HUES6 (cell line): ENCODE results near the gene CDK19.

Experiments
- H3K27ac ChIP-seq: 2 replicates; pipeline ENCODE4 v1.7.0; 2013; ENCODE audit warnings: low read depth, mild to moderate bottlenecking, low read length, inconsistent platforms
- H3K27me3 ChIP-seq: 2 replicates; pipeline ENCODE4 v1.6.1; 2013; ENCODE audit warnings: low read length; ENCODE audit not compliant: control insufficient read depth, insufficient read depth
- H3K36me3 ChIP-seq: 2 replicates; pipeline ENCODE4 v1.6.1; 2013; ENCODE audit warnings: low read length; ENCODE audit not compliant: control insufficient read depth, insufficient read depth
- H3K4me1 ChIP-seq: 2 replicates; pipeline ENCODE4 v1.6.1; 2013; ENCODE audit warnings: low read length; ENCODE audit not compliant: control insufficient read depth, insufficient read depth
- H3K4me3 ChIP-seq: 2 replicates; pipeline ENCODE4 v1.5.1; 2013; ENCODE audit warnings: low read depth, low read length
- H3K9ac ChIP-seq: one replicate; pipeline ENCODE4 v1.6.1; 2013; ENCODE audit warnings: mild to moderate bottlenecking, low read length
- H3K9me3 ChIP-seq: 2 replicates; pipeline ENCODE4 v1.6.1; 2013; ENCODE audit warnings: low read depth, low read length; ENCODE audit not compliant: control insufficient read depth, insufficient read depth

Gene CDK19

GRCh38 chr6:110683241-110683640 is 132.0 kb downstream of the CDK19 start:
- Histone ChIP-seq H3K9ac (no peak overlapping the region), H3K4me3 (no peak overlapping the region), H3K9me3 (no peaks in the 10 kb centered on the region), H3K4me1 (no peaks in the 10 kb centered on the region; the same call in 1 of the 2 replicates), H3K36me3 (no peaks in the 10 kb centered on the region), H3K27ac (no peak overlapping the region), H3K27me3 (no peaks in the 10 kb centered on the region)

DNA sequence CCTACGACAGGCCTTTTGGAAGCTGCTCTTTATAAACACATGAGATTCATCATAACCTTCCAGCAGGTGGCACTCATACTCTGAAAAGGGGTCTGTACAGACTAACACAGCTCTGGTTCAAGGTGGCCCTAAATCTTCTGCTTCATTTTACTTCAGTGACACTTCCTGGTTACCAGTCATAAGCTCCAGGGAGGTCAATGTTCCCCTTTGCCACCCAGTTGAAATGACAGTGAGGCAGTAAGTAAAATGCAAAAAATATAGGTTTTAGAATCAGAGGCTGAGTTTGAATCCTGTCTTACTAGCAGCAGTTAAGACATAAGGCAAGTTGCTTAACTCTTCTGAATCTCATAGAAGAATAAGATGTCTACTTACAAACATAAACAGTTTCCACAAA is 132.8 kb downstream of the CDK19 start:
- Histone ChIP-seq H3K36me3 (no peaks in the 10 kb centered on the region), H3K27me3 (no peaks in the 10 kb centered on the region), H3K9me3 (no peaks in the 10 kb centered on the region), H3K27ac (no peak overlapping the region), H3K4me3 (no peak overlapping the region), H3K4me1 (no peaks in the 10 kb centered on the region; the same call in 1 of the 2 replicates), H3K9ac (no peak overlapping the region)

- Histone ChIP-seq H3K9me3 (no peaks in the 10 kb centered on the region), H3K9ac (no peak overlapping the region), H3K36me3 (no peaks in the 10 kb centered on the region), H3K4me3 (no peak overlapping the region), H3K27me3 (no peaks in the 10 kb centered on the region), H3K4me1 (no peaks in the 10 kb centered on the region; the same call in 1 of the 2 replicates), H3K27ac (no peak overlapping the region)
These were observed 133.5 kb downstream of the CDK19 start for GRCh38 chr6:110681543-110682459.

DNA sequence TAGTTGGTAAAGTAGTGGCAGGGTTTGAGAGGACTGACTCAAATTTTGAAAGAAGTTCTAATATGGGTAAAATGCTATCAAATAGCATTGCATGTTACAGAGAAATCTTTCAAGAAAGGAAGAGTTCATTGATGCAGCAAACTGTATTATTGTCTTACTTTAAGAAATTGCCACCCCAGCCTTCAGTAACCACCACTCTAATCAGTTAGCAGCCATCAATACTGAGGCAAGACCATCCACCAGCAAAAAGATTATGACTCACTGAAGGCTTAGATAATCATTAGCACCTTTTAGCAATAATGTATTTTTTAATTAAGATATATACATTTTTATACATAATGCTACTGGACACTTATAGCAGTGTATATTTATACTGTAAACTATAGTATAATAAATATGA is 138.9 kb downstream of the CDK19 start:
- H3K4me3 ChIP-seq, result no peak overlapping the region
- H3K9me3 ChIP-seq, result no peaks in the 10 kb centered on the region
- no peak overlapping the region for H3K9ac ChIP-seq
- no peaks in the 10 kb centered on the region for H3K36me3 ChIP-seq
- no peaks in the 10 kb centered on the region for H3K4me1 ChIP-seq
- H3K27ac ChIP-seq, result no peak overlapping the region
- H3K27me3 ChIP-seq, result no peaks in the 10 kb centered on the region

- Histone ChIP-seq H3K4me1 (no peaks in the 10 kb centered on the region), H3K36me3 (no peaks in the 10 kb centered on the region), H3K9ac (no peak overlapping the region), H3K27ac (no peak overlapping the region), H3K9me3 (no peaks in the 10 kb centered on the region), H3K27me3 (no peaks in the 10 kb centered on the region), H3K4me3 (no peak overlapping the region)
These were observed 141.2 kb downstream of the CDK19 start for GRCh38 chr6:110674096-110674495.

- no peak overlapping the region for H3K4me3 ChIP-seq
- H3K9me3 ChIP-seq, result no peaks in the 10 kb centered on the region
These were observed 143.1 kb downstream of the CDK19 start for GRCh38 chr6:110672122-110672521.

DNA sequence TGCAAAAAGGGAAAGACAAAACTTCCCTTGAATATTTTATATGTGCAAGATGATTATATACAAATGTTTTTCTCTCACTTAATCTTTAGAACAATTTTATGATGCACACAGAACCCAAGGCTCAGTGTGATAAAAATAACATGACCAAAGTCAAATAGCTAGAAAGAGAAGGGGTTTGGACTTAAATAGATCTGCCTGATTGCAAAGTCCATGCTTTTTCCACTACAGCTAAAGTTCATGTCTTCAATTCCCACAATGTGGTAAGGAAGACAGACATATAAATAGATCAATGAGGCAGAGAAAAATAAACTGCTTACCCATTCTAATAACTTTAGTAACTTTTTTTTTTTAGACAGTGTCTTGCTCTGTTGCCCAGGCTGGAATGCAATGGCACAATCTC is 143.8 kb downstream of the CDK19 start:
- Histone ChIP-seq H3K36me3 (no peaks in the 10 kb centered on the region), H3K9me3 (no peaks in the 10 kb centered on the region), H3K27ac (no peak overlapping the region), H3K27me3 (no peaks in the 10 kb centered on the region), H3K4me1 (no peaks in the 10 kb centered on the region), H3K4me3 (no peak overlapping the region), H3K9ac (no peak overlapping the region)

More at GRCh38 chr6:110672122-110672521, 143.1 kb downstream of the CDK19 start:
- Histone ChIP-seq H3K4me1 (no peaks in the 10 kb centered on the region), H3K36me3 (no peaks in the 10 kb centered on the region), H3K9ac (no peak overlapping the region), H3K27ac (no peak overlapping the region), H3K27me3 (no peaks in the 10 kb centered on the region)

GRCh38 chr6:110665600-110665999 is 149.7 kb downstream of the CDK19 start:
- Histone ChIP-seq H3K4me3 (no peak overlapping the region), H3K9me3 (no peaks in the 10 kb centered on the region), H3K36me3 (no peaks in the 10 kb centered on the region), H3K27me3 (no peaks in the 10 kb centered on the region), H3K27ac (no peak overlapping the region), H3K9ac (no peak overlapping the region), H3K4me1 (no peaks in the 10 kb centered on the region)

DNA sequence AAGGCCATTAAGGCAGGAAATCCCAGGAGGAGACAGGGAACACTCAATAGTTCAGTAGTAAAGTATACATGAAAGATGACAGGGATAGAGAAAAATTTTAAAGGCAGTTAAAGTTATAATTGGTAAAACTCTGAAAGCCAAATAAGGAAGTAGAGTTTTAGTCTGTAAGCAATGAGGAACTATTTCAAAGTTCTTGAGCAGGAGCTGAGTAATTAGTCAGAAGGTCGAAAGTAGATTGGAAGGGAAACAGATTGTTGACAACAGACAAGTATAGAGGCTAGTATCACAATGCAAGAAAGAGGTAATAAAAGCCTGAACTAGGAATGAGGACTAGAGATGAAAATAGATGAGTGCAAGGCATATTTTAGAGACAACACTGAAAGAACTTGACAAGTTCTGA is 150.3 kb downstream of the CDK19 start:
- H3K9me3 ChIP-seq, result no peaks in the 10 kb centered on the region
- no peaks in the 10 kb centered on the region for H3K4me1 ChIP-seq
- no peaks in the 10 kb centered on the region for H3K27me3 ChIP-seq
- no peak overlapping the region for H3K4me3 ChIP-seq
- H3K36me3 ChIP-seq, result no peaks in the 10 kb centered on the region
- H3K27ac ChIP-seq, result no peak overlapping the region
- H3K9ac ChIP-seq, result no peak overlapping the region

DNA sequence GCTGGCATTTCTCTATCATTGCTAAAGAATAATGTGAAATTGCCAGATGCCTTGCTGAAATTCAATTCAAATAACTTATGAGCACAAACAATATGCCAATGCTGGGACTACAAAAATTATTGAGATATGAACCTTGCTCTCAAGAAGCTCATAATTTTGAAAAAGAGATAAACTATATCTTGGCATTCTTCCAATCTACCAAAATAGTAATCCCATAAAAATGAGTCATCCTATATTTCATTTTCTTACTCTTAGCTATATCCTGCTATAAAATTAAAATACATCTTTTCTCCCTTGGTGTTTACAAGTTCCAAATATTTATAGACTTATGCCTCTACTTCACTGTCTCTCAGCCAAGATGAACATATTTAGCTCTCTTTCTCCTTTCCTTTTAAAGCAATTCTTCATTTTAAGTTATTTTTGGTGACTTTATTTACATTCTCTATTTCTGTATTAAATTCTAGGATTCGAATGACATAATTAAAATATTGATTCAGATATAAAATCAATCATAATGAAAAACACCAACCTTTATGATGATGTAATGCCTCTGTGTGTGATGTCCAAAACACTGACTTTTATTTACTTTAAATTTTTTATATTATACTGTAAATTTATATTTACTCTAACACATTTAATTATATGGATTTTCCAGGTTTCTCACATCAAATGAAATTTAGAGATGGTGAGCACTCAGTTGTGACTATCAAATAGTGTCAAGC is 152.6 kb downstream of the CDK19 start:
- Histone ChIP-seq H3K27ac (no peak overlapping the region), H3K9me3 (no peaks in the 10 kb centered on the region), H3K4me1 (no peaks in the 10 kb centered on the region), H3K9ac (no peak overlapping the region), H3K36me3 (no peaks in the 10 kb centered on the region), H3K27me3 (no peaks in the 10 kb centered on the region), H3K4me3 (no peak overlapping the region)

DNA sequence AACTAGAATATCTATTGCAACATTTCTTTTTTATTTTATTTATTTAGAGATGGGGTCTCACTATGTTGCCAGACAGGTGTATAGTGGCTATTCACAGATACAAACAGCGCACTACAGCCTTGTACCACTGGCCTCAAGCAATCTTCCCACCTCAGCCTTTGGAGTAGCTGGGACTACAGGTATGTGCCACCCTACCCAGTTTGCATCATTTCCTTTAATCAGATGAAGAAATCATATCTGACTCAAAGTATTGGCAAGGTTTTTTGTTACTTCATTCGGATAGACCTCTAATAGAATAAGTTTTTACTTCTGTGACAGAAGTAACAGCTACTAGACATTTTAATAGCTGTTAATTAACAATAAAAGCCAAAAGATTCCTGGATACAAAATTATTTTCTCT is 153.9 kb downstream of the CDK19 start:
- Histone ChIP-seq H3K9me3 (no peaks in the 10 kb centered on the region), H3K36me3 (no peaks in the 10 kb centered on the region), H3K27me3 (no peaks in the 10 kb centered on the region), H3K27ac (no peak overlapping the region), H3K4me3 (no peak overlapping the region), H3K9ac (no peak overlapping the region), H3K4me1 (peaks cover 8% of the 10 kb centered on the region; the same call in 1 of the 2 replicates)
